ENCODE data around the gene PTPRK. TPM values are rescaled to one million over a fixed set of nuclear protein-coding genes. Genes with fewer than 3 reads are reported as not detected.

Gene PTPRK
- total and polyA plus RNA-seq, 2 of the 8 experiments (the other 6 are each of a cell fraction or from before 2014, with no cell fraction given): 11.4 to 47.3 TPM

DNA sequence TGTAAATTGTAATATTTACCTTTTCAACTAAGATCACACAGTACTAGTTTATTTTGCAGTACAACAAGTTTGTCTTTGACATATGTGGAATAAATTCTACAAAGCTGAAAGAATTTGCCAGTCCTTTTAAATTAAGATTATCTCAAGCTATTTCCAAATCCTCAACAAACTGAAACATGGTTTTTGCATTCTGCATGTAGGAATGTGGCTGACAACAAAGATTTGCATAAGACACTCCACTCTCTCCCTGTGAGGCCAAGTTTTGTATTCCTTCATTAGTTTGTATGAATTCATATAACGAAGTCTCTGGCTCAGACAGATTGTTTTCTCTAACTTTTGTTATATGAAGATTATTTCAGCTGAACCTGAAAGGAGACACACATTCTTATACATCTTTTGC is 495.4 kb downstream of the PTPRK start:
- Histone ChIP-seq H4K8ac (ENCODE audit: extremely low read depth, insufficient read depth, low read length) (no peak overlapping the region), H3K14ac (ENCODE audit: insufficient read length) (no peak overlapping the region), H3K23ac (ENCODE audit: insufficient read length) (no peak overlapping the region), H2BK20ac (ENCODE audit: low read length) (no peak overlapping the region), H3K23me2 (ENCODE audit: low read depth, low read length) (no peaks in the 10 kb centered on the region), H4K5ac (ENCODE audit: insufficient read length, low read depth, low read length) (no peak overlapping the region), H2AFZ (ENCODE audit: low read length) (no peak overlapping the region), H4K20me1 (replicated peaks in 1 of 2; ENCODE audit: control insufficient read depth in 1 of 2, insufficient read depth in 2 of 2, low read length in 2 of 2) (no peaks in the 10 kb centered on the region), H2BK12ac (ENCODE audit: low read depth, low read length) (no peak overlapping the region), H3K27me3 (replicated peaks in 1 of 4; ENCODE audit: control insufficient read depth in 3 of 4, extremely low read depth in 1 of 4, insufficient read depth in 3 of 4, low read length in 3 of 4) (no peaks in the 10 kb centered on the region), H3K18ac (ENCODE audit: extremely low read depth, low read length) (no peak overlapping the region), H3K36me3 (ENCODE audit: control insufficient read depth in 2 of 4, insufficient read depth in 4 of 4, low read length in 3 of 4) (no peaks in the 10 kb centered on the region), H2BK120ac (replicated peaks; ENCODE audit: low read depth, low read length) (no peak overlapping the region), H3K9me3 (ENCODE audit: insufficient read depth in 2 of 2, low read depth in 1 of 2, low read length in 1 of 2) (no peaks in the 10 kb centered on the region), H3K4me2 (ENCODE audit: insufficient read depth in 1 of 2, low read depth in 2 of 2, low read length in 2 of 2) (no peak overlapping the region), H2BK15ac (ENCODE audit: low read length) (no peak overlapping the region), H3K4ac (replicated peaks; ENCODE audit: insufficient read length, low read depth, low read length) (no peak overlapping the region), H3K4me3 (ENCODE audit: extremely low read depth in 1 of 4, insufficient read depth in 2 of 4, low read depth in 3 of 4, low read length in 4 of 4) (no peak overlapping the region), H2AK5ac (ENCODE audit: low read depth, low read length) (no peak overlapping the region), H3K4me1 (replicated peaks in 1 of 4; ENCODE audit: control insufficient read depth in 3 of 4, insufficient read depth in 4 of 4, low read length in 3 of 4) (peaks cover 0 to 11% (median 3%) of the 10 kb centered on the region in 4 experiments; a peak in 4 of 7 replicates), H3K79me2 (ENCODE audit: control insufficient read depth in 1 of 2, insufficient read depth in 2 of 2, low read length in 2 of 2) (no peaks in the 10 kb centered on the region), H3K27ac (ENCODE audit: low read depth, low read length) (no peak overlapping the region), H3K56ac (replicated peaks; ENCODE audit: insufficient read length, low read depth, low read length) (no peak overlapping the region), H2BK5ac (ENCODE audit: low read depth, low read length) (no peak overlapping the region), H3K79me1 (ENCODE audit: low read depth, low read length) (no peaks in the 10 kb centered on the region), H4K91ac (replicated peaks; ENCODE audit: insufficient read length, low read length) (no peak overlapping the region), H3K9ac (replicated peaks in 1 of 4; ENCODE audit: extremely low read depth in 1 of 4, low read depth in 3 of 4, low read length in 3 of 4) (no peak overlapping the region)
- FAIRE-seq: no peak
- CTCF ChIA-PET (ENCODE audit: partially characterized antibody): interaction anchor here (0.6 to 1.0 kb wide), 2 partner anchors 9 to 1010 kb away, joined by 3 read pairs; no protein-coding TSS in a partner anchor
- POLR2A ChIA-PET (ENCODE audit: partially characterized antibody): no interaction called here
- DNase-seq (ENCODE audit: low read depth in 1 of 2, low spot score in 2 of 2): no peak
- 55% methylated on average over 1 of the region's 1 CpG; no CpG with 5 or more reads in 1 of the 2 experiments for WGBS, 2 experiments (ENCODE audit: extremely low coverage in 1 of 2, insufficient coverage in 1 of 2, insufficient read length in 1 of 2, insufficient replicate concordance in 2 of 2, low coverage in 1 of 2, low lambda C conversion rate in 2 of 2, missing lambda C conversion rate in 1 of 2)
- TF ChIP-seq GABPA (IDR thresholded peaks at IDR 0.05; ENCODE audit: borderline replicate concordance, insufficient read depth, low read length) (no peak), SP4 (IDR thresholded peaks at IDR 0.05; ENCODE audit: low read length) (no peak), SIX5 (IDR thresholded peaks at IDR 0.05; ENCODE audit: low read depth, low read length) (no peak), SIN3A (conservative IDR thresholded peaks at IDR 0.05 in 1 of 2, IDR thresholded peaks at IDR 0.05 in 1 of 2; ENCODE audit: low read depth in 1 of 2, low read length in 2 of 2) (no peak), SUZ12 (IDR thresholded peaks at IDR 0.05; ENCODE audit: low read length) (no peak), BACH1 (IDR thresholded peaks at IDR 0.05; ENCODE audit: low read length) (no peak), CBX5 (IDR thresholded peaks at IDR 0.05; ENCODE audit: low read depth, low read length) (no peak), ASH2L (IDR thresholded peaks at IDR 0.05; ENCODE audit: low read length) (no peak), POU5F1 (IDR thresholded peaks at IDR 0.05; ENCODE audit: low read depth, low read length) (no peak), NRF1 (IDR thresholded peaks at IDR 0.05; ENCODE audit: low read depth, low read length) (no peak)
- TF ChIP-seq, protein P1, sequence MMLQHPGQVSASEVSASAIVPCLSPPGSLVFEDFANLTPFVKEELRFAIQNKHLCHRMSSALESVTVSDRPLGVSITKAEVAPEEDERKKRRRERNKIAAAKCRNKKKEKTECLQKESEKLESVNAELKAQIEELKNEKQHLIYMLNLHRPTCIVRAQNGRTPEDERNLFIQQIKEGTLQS (IDR thresholded peaks at IDR 0.05; ENCODE audit: insufficient read depth, low read depth, low read length): no peak
- TF ChIP-seq, protein P2, sequence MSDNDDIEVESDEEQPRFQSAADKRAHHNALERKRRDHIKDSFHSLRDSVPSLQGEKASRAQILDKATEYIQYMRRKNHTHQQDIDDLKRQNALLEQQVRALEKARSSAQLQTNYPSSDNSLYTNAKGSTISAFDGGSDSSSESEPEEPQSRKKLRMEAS (IDR thresholded peaks at IDR 0.05): no peak
